HL-60/S4 (cell line): ENCODE data around the gene HLA-DOA.

Experiments
- in situ Hi-C: fragments of 300-500 bp; cut with MboI; formaldehyde crosslinking; loops from 2 replicates; pipeline ENCODE4 v1.14.3; 2022; ENCODE audit warnings: low sequenced_read_pairs

Gene HLA-DOA

DNA sequence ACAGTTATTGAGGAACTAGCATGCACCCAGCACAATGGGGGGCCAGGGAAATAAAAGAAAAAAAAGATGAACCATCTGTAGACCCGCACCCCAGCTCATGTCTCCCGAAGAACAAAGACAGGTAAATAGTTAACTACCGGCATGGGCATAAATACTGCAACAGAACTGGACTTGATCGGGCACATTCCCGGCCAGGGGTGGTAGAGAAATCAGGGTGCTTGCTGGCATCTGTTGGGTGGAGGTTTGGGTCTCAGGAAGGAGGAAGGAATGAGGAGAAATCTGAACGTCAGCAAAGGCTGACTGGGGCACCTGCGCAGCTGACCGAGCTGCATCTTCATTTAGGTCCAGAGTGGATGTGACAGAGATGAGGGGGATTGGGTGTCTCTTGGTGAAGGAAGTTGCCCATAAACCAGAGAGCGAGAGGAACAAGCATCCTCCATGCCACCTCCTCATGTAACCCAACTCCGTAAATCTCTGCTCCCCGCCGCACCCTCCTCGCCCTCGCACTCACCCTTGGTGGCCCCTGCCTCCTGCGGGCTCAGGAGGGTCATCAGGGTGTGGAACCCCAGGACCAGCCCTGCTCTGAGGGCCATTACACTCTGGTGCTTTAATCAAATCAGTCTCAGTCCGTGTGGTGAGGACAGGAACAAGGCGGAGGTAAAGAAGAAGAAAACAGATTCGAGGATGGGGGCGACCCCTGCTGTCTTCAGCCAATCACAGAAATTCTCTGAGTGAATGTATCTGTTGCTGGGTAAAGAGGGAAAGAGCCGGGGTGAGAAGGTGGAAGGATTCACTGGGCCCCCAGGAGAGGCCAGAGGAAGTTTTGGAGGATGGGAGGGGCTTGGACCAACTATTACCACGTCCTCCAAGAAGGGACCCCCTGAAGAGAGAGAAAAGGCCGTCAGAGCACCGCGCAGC lies at the start of gene HLA-DOA:
Gene HLA-DOA, minus strand, starts transcription at position 648 of the 918 bp plus-strand sequence.
- in situ Hi-C loops = no loop called here

DNA sequence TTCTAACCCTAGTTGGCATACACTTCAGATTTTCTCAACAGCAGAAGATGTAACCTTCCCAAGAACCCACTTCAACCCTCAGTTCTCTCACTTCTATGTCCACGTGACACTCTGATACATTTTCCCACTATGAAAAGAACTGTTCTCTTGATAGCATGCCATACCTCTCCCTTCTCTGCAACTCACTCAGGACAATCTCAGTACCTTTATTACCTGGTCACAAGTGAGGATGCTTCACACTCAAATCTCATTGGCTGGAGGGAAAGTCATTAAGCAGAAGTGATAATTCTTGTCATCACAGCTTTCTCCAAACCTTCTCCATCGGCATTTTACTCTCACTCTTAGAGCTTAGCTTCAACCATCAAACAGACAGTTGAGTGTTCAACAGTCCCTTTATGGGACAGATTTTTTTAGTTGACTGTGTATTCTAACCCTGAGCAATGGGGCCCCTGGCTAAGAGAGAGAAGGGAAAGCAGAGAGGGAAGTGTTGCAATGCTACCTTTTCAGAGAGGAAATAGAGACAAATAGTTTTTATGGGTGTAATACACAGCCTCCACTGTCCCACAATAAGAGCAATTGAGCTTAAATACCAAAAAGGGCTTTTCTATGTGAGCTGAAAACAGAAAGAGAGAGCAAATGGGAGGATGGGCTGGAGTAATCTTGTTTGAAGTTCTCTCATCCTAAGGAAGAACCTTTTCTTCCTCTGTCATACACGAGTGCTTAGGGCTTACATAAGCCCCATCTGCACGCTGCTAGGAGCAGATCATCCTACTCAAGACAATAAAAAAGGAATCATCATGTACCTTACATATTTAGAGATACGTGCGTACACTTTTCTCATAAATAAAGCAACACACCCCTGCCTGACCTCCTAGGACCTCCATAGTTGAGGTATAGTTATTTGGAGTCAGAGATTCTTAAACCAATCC lies 48.1 kb upstream of the HLA-DOA start:
- in situ Hi-C loops = no loop called here

DNA sequence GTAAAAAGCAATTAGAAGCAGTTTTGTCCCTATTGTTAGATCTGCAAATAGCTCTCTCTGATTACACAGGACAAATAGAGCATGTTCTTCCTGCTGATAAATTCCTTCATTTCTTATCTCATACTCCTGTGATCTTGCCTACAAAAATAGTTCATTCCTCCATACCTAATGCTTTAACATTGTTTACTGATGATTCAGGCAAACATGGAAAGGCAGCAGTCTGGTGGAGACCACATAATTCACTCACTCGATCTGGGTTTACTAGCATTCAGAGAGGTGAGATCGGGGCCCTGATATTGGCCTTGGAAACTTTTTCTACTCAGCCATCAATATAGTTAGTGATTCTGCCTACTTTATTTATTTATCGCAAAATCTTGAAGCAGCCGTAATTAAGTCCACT lies 43.8 kb upstream of the HLA-DOA start:
- in situ Hi-C loops = no loop called here

DNA sequence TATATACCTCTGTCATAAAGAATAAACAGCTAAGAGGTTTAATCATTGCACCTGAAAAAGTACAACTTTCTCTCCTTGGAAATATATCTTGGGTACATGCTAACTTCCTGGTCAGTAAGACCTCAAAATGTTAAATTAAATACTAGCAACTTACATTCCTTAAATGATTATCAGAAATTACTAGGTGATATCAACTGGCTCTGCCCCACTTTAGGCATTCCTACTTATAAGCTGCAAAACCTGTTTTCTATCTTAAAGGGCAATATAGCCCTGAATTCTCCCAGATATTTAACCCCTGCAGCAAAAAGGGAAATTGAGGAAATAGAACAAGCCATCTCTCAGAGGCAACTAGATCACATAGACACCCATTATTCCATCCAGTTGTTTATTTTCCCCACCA lies 43.2 kb upstream of the HLA-DOA start:
- in situ Hi-C loops = no loop called here

DNA sequence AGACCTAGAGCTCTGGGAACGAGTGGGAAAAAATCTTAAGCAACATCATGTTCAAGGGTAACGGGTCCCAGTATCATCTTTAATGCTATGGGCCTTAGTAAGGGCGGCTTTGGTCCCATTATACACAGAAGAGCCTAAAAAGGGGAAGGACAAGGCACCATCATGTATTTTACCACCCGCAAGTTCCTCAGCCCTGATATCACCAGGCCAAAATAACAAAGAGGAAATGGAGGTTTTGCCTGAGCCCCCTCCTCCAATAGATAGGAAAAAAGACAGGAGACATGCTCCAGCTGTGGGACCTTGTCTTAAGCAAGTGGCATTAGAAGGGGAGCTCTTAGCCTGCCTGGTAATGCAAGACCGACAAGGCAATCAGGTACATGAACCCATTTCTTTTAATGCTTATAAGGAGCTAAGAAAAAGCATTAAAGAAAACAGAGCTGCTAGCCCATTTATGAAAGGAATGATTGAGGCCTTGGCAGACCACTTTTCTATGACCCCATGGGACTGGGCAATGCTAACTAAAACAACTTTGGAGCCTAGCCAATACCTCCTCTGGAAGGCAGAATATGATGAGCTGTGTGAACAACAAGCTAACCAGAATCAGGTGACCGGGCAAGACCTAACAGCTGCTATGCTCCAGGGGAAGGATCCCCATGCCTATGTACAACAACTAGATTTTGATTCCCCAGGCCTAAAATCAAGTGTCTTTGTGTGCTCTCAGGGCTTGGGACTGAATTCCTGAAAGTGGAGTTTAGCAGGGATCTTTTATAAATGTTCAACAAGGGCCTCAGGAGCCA lies 40.8 kb upstream of the HLA-DOA start:
- in situ Hi-C loops = no loop called here

DNA sequence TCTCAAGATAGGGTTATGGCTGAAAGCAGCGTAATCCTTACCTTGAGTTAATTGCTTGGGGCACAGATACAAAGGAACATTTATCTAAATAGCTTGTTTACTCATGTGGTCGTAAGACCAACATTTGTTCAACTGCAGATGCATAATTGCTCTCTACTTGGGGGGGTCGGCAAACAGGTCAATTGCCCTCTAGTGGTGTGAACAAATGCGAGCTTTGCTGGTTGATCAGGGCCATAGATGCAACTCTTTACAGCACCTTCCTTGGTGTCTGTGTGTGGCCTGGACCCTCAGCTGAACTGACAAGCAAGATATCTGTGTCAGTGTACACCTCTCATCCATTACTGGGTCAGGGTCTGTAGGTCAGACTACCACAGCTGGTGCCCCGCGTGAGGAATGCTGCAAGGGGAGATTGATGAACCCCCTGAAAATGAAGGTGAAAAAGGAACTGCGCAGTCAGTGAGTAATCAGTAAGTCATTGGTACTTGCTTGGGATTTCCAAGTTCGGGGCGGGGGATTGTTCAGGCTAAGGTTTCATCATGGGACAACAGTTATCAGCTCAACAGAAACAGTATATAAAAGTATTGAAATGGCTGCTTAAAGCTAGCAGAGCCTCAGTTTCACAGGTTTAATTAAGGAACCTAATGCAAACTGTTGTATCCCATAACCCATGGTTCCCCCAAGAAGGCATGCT lies 40.1 kb upstream of the HLA-DOA start:
- in situ Hi-C loops = no loop called here

DNA sequence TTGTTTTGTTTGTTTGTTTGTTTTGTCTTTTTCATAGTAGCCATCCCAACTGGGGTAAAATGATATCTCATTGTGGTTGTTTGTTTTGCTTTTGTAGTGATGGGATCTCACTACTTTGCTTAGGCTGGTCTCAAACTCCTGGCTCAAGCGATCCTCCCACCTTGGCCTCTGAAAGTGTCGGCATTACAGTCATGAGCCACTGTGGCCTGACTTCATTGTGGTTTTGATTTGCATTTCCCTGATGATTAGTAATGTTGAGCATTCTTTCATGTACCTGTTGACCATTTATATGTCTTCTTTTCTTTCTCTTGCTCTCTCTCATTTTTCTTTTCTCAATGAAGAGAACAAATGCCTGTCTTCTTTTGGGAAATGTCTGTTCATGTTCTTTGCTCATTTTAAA lies 30.8 kb upstream of the HLA-DOA start:
- in situ Hi-C loops = no loop called here

DNA sequence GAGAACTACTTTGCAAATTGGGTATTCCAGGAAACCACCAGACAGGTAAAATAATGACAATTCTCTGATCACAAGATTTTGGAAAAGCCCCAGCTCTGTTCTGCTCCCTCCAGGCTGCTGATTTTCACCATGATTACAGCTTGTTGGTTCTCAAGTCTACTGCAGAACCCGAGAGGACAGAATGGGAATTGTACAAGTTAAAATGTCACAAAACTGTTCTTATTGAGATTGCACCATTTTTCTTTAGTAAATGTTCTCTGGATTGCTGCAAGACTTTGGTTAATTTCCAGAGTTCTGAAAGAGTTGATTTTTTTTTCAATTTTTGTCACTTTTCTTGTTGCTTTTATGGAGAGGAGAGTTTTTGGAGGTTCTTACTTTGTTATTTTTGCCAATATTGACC lies 27.1 kb upstream of the HLA-DOA start:
- in situ Hi-C loops = no loop called here

DNA sequence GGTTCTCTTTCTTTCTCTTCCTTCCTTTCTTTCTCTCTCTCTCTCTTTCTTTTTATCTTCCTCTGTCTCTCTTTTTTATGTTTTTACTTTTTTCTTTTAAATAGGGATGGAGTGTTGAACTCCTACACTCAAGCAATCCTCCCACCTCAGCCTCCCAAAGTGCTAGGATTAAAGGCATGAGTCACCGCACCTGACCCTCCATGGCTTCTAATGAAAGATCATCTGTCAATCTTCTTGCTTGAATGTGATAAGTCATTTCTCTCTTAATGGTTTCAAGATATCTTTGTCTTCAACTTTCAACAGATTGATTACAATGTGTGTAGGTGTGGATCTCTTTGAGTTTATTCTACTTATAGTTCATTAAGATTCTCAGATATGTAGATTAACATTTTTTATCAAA lies 25.2 kb upstream of the HLA-DOA start:
- in situ Hi-C loops = no loop called here

DNA sequence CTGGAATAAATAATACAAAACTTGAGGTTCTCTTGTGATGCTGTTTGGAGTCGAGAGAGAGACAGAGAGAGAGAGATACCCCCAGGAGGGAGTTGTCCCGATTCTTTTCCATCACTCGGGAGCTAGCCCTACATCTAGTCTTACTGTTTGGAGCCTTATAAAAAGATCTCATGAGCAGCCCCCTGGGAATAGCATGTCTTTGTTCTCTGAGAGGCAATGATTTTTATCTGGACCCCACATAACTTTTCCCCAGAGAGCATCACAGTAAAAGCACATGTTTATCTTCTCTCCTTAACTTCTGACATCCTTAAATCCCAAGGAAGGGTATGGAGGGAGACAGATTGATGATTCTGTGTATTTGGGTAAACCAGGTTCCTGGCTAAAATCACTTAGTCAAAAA lies 20.9 kb upstream of the HLA-DOA start:
- in situ Hi-C loops = no loop called here

DNA sequence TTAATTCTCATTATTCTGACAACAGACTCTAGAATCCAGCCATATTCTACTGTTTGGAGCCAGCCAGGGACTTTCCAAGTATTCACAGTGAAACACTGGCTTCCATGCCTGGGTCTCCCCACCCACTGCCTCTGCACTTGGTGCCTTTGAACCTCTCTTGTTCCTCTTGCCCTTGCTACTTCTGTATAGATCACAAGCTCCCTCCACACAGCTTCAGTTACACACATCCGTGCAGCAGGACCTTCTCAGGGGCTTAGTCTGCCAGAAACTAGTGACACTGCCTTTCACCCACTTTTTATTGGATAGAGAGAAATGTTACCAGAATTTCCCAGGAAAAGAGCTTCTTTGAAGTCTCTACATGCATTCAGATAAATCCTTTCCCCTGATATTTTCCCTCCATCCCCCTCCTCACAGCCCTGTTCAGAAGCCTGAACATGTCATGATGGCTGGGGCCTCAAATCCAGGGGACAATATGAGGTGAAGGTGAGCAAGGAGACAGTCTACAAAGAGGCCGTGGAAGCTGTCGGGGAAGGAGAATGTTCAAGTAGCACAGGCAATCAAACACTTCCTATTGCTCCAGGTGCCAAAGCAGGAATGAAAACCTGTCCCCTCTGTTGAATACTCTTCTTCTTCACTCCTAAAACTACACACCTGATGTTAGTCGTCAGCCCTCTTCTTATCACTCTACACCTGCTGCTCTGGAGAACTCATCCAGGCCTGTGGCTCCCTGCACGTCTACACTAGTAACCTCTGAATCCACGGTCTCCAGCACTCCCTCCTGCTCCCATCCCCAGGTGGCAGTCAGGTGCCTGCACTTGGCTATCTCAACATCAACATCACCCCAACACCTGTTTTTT lies 20.2 kb upstream of the HLA-DOA start:
- in situ Hi-C loops = no loop called here

DNA sequence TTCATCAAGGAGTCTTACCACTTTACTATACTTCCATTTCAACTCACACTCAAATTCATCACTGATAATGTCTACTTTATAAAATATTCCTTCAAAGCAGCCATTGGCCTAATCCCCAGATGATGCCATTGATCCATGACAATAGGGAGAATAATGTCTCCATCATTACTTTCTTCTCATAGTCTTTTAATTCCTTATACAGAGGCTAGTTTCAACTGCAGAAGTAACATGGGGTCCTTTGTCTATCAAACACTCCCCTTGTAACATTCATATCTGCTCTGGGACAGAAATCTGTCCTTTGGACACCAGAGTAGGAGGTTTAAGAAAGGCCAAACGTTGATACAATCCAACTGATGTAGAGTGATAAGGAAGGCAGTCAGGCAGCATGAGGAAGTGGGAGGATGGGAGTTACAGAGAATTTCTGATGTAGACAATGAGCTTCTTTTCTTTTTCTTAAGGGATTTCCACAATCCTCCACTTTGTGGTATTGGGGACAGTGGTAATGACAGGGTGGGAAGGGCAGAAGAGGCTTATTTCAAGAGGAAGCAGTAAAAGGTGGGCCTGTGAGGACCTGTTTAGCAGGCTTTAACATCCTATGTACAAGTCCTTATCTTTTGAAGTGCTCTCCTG lies 18.9 kb upstream of the HLA-DOA start:
- in situ Hi-C loops = no loop called here

DNA sequence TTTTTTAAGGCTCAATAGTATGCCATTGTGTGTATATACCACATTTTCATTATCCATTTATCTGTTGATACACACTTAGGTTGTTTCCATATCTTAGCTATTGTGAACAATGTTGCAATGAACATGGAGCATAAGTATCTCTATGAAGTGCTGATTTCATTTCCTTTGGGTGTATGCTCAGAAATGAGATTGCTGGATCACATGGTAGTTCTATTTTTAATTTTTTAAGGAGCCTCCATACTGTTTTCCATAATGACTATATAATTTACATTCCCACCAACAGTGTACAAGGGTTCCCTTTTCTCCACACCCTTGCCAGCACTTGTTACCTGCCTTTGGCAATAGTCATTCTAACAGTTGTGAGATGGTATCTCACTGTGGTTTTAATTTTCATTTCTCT lies 15.1 kb upstream of the HLA-DOA start:
- in situ Hi-C loops = no loop called here

DNA sequence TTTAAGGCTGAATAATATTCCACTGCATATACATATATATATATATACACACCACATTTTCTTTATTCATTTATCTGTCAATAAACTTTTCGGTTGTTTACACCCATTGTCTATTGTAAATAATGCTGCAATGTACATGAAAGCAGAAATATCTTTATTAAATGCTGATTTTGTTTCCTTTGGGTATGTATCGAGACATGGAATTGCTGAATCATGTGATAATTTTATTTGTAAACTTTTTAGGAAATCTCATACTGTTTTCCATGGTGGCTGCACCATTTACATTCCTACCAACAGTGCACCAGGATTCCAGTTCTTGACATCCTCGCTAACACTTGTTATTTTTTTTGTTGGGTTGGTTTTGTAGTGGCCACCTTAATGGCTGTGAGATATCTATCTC lies 14.1 kb upstream of the HLA-DOA start:
- in situ Hi-C loops = no loop called here

DNA sequence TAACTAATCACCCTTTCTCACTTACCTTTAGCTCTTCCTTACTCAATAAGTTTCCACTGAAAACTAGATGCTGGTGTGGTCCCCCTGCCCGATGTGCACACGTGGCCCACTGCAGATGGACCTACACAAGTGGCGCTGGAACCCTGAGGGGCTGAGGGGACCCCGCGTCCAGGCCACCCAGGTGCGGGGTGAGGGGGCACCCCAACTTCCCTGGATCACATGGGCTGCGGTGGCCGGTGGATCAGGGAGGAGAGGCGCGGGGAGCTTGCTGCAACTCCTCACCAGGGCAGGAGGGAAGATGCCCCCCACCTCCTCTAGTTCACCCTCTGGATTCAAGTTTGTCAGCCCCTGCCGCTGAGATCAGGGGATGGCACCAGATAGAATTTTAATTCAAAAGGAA lies 12.5 kb upstream of the HLA-DOA start:
- in situ Hi-C loops = no loop called here

DNA sequence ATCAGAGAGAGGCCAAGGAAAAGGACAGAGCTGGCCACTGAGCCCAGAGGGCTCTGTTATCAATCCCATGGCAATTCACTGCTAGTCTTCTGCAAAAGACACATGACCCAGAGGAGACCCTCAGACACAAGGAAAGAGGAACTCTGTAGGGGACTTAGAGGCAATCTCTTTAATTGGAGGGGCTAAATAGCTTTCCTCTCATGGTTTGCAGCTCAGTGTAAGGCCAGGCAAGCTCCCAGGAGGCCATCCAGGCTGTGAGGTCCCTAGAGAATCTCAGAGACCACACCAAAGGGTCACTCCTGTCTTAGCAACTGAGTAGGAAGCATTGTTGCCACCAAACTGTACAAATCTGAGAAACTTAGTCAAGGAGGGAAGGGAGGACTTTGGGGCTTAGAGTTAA lies 10.0 kb upstream of the HLA-DOA start:
- in situ Hi-C loops = loop anchor here (10.0 kb wide), 1 partner anchor 65 kb away; no protein-coding TSS in a partner anchor

DNA sequence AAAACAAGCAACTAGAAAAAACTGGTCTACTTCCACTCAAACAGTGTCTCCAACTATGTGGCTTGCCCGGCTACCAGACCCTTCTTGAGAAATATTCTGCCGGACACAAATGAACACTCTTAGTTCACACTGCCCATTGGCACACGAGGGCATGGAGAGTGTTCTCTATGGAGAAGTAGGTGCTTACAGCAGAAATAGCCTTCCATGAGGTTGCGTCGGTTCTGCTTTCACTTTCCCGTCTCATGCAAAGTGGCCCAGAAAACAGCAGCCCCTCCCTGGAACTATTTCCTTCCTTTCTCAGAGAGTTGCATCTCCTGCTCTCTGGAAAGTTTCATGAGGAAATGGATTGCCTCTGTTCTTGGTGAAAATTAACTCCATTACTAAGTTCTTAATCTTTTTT lies 9.5 kb upstream of the HLA-DOA start:
- in situ Hi-C loops = loop anchor here (10.0 kb wide), 1 partner anchor 66 kb away; no protein-coding TSS in a partner anchor

DNA sequence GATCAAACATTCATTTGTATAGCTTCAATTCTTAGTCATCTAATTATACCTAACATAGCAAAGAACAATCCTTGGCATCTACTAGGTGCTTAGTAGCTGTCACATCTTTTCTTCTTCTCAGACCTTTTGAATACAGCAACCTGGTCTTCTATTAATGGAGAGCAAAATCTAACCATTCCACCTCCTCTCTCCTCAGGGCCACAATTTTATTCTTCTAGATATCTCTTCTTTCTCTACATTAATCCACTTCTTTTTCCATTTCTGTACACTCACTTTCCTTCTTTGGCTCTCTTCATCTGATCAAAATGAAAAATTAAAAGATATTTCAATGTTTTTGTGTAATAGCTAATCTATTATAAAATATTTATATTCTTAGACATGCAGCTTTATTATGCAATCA lies 9.0 kb upstream of the HLA-DOA start:
- in situ Hi-C loops = loop anchor here (10.0 kb wide), 1 partner anchor 66 kb away; no protein-coding TSS in a partner anchor
